Uterus (tissue), 2 donors: ENCODE data around the gene LIPA.

Experiments
- CTCF ChIP-seq, 4 experiments: fragments of 200-600 bp in 2 of 4; fragments of 450-650 bp in 2 of 4; sonication (generic) in 2 of 4; IDR thresholded peaks; one replicate each; pipeline ENCODE4 v1.5.1; 2016 to 2019; ENCODE audit warnings: antibody characterized with exemption in 4 of 4, mild to moderate bottlenecking in 2 of 4, moderate library complexity in 1 of 4
- POLR2A ChIP-seq, 2 donors: fragments of 450-650 bp; IDR thresholded peaks; one replicate each; pipeline ENCODE4 v1.6.1; 2016; ENCODE audit warnings: antibody characterized with exemption in 2 of 2, mild to moderate bottlenecking in 1 of 2, moderate library complexity in 1 of 2

- no peak for TF ChIP-seq CTCF (IDR thresholded peaks at IDR 0.05)
- TF ChIP-seq POLR2A (IDR thresholded peaks at IDR 0.05) = no peak
These were observed 31.7 kb upstream of the LIPA start for GRCh38 chr10:89283025-89283935.
